NCI-H1436 treated with DMSO at 0.1 percent for 48 hours (cell line): ENCODE results near the gene CIAPIN1.
"Not testable (repeated sequence)": the region's sequence is repeated elsewhere in the genome, so short reads cannot be mapped to it uniquely, and the experiment has no call there.

ENCODE experiments used
- DNase-seq: peaks from one replicate; lab custom pipeline; 2025; lab: John Stamatoyannopoulos, UW

The CIAPIN1 gene

GRCh38 chr16:57406881-57407280 is 40.3 kb downstream of the CIAPIN1 start:
- no peak for DNase-seq

DNA sequence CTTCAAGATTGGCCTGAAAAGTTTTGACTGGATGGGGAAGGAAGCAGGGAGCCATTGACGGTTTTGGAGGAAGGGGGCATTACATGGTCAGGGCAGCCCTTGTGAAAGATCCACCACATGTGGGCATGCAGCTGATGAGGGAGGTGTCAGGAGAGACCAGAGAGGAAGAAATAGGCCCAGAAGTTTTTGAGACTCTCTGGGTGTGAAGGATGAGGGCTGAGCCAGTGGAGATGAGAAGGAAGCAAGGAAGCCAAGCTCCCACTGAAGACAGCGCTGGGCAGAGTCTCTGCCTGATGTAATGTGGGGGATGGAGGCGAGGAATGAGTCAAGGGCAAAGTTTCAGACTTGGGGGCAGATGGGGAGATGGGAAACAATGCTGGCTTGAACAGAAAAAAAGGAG is 42.1 kb downstream of the CIAPIN1 start:
- DNase-seq, result no peak

DNA sequence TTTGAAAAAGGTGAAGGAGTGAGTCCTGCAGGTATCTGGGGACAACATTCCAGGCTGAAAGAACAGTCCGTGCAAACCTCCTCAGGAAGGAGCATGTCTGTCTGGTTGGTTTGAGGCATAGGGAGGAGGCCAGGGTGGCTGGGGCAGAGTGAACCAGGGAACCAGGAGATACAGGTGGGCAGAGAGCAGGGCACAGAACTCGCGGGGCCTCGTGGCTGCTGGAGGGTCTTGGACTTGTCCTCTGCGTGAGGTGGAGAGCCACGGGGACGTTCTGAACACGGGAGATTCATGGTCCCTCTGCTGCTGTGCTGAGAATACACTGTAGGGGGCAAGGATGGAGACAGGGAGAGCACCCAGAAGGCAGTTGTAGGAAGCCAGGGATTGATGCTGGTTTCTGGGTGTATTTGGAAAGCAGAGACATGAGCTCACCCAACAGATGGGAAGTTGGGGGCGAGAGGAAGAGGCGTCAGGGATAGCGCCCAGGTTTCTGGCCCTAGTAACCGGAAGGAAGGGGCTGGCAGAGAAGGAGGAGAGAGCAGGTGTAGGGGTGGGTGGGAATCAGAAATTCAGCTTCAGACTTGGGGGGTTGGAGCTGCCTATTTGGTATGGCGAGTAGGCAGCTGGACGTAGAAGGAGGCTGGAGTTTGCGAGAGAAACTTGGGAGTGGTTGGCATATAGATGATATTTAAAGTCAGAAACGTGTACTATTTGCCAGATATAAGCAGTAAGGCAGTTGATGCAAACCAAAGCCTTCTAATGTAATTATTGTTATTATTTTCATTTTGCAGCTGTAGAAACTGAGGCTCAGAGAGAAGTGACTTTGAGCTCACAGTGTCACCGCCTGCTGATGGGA is 43.0 kb downstream of the CIAPIN1 start, which contains the start of gene CCL17:
Gene CCL17, plus strand, starts transcription at position 803 of the 853 bp plus-strand sequence. CDS start 9,166 bp downstream, outside the sequence.
- DNase-seq, result no peak

- DNase-seq, result no peak
Measured at GRCh38 chr16:57401943-57402640, 45.1 kb downstream of the CIAPIN1 start.

- DNase-seq, result not testable (repeated sequence)
Measured at GRCh38 chr16:57397493-57397892, 49.7 kb downstream of the CIAPIN1 start.

GRCh38 chr16:57396786-57397185 is 50.4 kb downstream of the CIAPIN1 start:
- no peak for DNase-seq

DNA sequence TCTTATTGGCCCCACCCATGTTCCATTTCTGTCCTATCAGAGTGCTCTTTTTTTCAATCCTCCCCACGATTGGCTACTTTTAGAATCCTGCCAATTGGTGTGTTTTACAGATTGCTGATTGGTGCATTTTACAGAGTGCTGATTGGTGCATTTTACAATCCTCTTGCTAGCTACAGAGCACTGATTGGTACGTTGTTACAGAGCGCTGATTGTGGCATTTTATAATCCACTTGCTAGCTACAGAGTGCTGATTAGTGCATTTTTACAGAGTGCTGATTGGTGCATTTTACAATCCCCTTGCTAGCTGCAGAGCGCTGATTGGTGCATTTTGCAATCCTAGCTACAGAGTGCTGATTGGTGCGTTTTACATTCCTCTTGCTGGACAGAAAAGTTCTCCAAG is 52.2 kb downstream of the CIAPIN1 start:
- DNase-seq, result no peak

- no peak for DNase-seq
Measured at GRCh38 chr16:57394444-57394843, 52.7 kb downstream of the CIAPIN1 start.

DNA sequence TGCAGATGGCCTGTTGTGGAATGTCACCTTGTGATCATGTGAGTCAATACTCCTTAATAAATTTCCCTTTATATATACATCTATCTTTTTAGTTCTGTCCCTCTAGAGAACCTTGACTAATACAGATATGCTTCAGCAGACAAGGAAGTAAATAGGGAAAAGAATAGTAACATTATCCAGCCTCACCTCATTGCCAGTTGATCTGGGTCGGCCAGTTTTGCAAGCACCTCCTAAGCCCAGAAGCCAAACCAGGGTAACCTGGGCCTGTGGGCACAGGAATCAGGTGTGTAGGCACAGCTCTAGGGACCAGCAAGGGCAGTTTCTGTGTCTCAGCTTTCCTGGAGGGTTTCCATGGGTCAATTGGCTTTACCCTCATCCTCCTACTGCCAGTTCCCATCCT is 54.5 kb downstream of the CIAPIN1 start:
- no peak for DNase-seq

- DNase-seq, result no peak
Measured at GRCh38 chr16:57391708-57392107, 55.5 kb downstream of the CIAPIN1 start.

DNA sequence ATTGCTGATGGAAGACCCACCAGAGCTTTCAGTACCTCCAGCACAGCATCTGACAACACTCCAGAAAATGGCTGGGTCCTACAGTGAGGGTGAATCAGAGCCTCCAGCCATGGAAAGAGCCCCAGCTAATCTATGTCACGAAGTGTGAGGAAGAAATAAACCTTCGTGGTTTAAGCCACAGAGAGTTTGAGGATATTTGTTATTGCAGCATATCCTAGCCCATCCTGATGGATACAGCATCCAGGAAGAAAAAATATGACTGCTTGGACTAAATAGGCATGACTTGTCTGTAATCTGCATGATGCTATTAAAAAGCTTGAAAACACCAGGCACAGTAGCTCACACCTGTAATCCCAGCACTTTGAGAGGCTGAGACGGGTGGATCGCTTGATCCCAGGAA is 55.9 kb downstream of the CIAPIN1 start:
- DNase-seq, result no peak

- no peak for DNase-seq
Measured at GRCh38 chr16:57390636-57391295, 56.4 kb downstream of the CIAPIN1 start.

DNA sequence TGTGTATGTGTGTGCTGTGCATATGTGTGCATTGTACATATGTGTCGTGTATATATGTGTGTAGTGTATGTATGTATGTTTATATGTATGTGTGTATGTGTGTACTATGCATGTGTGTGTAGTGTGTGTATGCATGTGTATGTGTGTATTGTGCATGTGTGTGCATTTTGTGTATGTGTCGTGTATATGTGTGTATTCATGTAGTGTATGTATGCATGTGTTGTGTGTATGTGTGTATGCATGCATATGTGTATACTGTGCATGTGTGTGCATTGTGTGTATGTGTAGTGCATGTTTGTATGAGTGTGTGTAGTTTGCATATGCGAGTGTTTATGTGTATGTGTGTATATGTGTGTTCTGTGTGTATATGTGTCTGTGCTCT is 58.1 kb downstream of the CIAPIN1 start:
- DNase-seq, result no peak

GRCh38 chr16:57388359-57389086 is 58.7 kb downstream of the CIAPIN1 start:
- DNase-seq, result no peak

DNA sequence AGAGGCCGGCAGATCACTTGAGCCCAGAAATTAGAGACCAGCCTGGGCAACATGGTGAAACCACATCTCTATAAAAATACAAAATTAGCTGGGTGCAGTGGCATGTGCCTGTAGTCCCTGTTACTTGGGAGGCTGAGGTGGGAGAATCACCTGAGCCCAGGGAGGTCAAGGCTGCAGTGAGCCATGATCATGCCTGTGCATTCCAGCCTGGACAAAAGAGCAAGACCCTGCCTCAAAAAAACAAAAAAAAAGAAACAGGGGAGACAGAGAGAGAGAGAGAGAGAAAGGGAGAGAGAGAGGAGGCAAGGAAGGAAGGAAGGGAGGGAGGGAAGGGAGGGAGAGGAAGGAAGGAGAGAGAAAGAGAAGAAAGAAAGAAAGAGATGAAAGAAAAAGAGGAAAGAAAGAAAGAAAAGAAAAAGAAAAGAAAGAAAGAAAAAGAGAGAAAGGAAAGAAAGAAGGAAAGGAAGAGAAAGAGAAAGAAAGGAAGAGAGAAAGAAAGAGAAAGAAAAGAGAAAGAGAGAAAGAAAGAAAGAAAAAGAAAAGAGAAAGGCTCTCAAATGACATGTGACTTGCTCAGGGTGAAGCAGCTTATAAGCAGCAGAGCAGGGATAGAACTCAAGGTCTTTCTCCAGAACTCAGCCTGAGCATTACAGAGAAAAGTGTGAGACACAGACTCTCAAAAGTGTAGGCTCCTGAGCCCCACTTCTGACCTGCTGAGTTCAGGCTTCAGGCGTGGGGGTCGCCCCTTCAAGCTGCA is 59.4 kb downstream of the CIAPIN1 start:
- no peak for DNase-seq

DNA sequence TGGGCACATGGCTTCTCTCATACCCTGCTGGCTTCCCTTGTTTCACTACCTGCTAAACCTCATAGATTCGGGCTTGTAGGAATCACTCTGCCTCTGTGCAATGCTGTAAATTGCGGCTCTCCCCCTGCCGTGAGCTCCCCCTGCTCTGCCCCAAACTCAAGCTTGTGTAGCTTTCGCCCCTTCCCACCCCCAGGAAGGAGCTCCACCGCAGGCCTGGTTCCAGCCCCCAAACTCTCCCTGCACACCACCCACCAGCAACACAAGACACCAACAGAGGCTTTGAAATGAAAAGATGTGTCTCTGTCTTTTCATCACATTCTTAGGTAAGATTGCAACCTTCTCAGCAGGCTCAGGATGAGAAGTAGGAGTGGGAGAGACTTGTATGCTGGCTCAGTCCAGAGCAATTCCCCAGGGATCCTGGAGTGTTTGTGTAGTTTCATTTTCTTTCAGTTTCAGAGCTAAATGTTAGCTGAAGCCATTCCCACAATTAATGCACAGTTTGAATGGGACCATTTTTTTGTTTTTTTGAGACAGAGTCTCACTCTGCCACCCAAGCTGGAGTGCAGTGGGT is 60.7 kb downstream of the CIAPIN1 start:
- DNase-seq, result no peak

DNA sequence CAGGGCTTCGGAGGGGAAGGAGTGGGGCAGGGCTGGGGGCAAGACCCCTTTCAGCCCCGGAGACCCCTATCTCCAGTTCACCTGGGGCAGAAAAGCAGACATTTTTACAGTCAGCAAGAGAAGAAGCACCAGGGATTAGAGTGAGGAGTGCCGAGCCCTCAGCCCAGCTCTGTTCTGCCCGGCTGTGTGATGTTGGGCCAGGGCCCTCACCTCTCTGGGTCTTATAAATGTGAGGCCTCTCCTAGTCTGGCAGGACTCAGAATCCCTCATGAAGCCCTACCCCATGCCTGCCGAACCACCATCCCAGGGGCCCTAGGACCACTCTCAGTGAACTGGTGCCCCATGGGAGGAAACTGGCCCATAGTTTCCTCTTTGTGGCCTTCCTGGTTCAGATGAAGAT is 62.1 kb downstream of the CIAPIN1 start:
- DNase-seq, result no peak

DNA sequence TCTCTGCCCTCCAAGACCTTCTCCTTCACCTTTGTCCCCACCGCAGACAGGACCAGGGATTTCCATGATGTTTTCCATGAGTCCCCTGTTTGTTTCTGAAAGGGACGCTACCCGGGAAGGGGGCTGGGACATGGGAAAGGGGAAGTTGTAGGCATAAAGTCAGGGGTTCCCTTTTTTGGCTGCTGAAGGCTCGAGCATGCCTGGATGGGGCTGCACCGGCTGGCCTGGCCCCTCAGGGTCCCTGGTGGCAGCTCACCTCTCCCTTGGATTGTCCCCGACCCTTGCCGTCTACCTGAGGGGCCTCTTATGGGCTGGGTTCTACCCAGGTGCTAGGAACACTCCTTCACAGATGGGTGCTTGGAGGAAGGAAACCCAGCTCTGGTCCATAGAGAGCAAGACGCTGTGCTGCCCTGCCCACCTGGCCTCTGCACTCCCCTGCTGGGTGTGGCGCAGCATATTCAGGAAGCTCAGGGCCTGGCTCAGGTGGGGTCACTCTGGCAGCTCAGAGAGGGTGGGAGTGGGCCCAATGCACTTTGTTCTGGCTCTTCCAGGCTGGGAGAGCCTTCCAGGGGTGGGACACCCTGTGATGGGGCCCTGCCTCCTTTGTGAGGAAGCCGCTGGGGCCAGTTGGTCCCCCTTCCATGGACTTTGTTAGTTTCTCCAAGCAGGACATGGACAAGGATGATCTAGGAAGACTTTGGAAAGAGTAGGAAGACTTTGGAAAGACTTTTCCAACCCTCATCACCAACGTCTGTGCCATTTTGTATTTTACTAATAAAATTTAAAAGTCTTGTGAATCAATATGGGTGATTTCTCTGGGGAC is 62.7 kb downstream of the CIAPIN1 start:
- no peak for DNase-seq

- no peak for DNase-seq
Measured at GRCh38 chr16:57383276-57384247, 63.6 kb downstream of the CIAPIN1 start.
